Measurements from ENCODE around the gene UBB. TPM values are rescaled to one million over a fixed set of nuclear protein-coding genes. Genes with fewer than 3 reads are reported as not detected.
"Not testable (repeated sequence)": the region's sequence is repeated elsewhere in the genome, so short reads cannot be mapped to it uniquely, and the experiment has no call there.

The UBB gene
- total RNA-seq, 1 donor from 2014 or later, result 1,144 TPM

DNA sequence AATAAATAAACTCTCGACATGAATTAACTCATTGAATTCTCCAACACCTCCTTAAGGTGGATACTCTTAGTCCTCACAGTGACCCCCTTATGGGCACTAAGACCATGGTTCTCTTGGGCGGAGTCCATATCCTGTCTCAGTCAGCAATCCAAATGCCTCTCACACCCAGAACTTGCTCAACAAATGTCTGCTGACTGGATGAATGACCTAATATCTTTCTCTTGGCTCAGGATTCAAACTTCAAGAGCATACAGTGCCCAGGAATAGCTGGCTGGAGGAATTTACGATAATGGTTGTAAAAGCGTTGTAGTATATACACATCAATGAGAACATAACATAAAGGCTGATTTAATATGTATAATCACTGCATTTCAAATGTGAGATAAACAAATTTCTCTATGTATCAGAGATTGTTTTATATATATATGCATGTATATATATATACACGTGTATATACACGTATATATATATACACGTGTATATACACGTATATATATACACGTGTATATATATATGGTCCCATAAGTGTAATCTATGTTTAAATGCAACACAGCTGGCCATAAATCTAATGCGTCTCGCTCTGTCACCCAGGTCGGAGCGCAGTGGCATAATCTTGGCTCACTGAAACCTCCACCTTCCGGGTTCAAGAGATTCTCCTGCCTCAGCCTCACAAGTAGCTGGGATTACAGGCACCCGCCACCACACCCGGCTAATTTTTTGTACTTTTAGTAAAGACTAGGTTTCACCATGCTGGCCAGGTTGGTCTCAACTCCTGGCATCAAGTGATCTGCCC lies 6.5 kb upstream of the UBB start:
- DNase-seq (ENCODE audit: low read depth), result no peak

DNA sequence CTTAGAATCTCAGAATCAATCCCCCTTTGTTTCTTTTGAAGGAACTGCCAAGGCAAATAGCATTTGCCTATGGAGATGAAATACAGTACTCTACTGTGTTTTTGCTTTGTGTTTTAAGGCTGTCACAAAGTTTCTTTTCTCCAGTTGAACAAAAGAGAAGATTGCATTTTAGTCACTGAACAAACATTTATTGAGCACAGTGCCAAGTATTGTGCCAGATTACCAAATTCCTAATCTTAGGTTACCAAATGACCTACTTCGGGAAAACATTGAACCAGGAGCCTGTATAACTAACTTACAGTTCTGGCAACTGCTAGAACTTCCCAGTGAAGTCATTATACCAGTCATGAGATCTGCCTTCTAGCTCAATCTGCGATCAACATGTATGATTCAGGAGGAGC lies 3.0 kb upstream of the UBB start:
- peak; percentile 59 for DNase-seq (ENCODE audit: low read depth)

DNA sequence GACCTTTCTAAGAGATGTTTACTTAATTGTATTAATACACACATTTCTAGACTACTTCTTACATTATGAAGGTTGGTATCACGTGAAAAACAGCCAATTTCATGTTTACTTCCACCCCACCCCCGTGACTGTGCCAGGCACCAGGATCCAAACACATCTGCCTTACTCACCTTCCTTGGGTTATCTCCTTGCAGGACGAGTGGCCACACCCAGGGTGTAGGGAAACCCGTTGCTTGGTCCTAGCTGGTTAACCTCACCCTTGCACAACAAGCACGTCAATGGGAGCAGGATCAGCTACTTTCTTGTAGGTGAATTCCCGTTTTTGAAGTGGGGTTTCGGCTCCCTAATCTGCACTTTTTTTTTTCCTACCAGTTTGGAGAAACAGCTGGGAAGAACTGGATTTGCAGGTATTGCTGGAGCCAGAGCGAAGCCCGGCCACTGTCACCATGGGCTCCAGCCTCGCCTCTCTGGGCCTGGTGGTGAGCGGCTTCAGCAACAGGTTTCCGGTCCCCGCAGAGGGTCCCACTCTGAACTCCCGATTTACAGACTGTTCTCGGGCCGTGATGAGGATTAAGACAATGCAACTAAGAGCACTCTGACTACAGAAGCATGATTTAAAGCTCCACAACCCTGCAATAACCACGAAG lies 2.1 kb upstream of the UBB start:
- DNase-seq (ENCODE audit: low read depth), result no peak

DNA sequence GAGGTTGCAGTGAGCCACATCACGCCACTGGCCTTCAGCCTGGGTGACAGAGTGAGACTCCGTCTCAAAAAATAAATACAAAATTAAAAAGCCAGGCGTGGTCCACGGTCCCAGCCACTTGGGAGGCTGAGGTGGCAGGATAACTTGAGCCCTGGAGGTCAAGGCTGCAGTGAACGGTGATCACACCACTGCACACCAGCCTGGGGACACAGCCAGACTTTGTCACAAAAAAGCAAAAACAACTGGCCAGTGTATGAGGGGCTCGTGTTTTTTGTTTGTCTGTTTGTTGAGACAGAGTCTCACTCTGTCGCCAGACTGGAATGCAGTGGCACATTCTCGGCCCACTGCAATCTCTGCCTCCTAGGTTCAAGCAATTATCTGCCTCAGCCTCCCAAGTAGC lies 1.2 kb upstream of the UBB start:
- DNase-seq (ENCODE audit: low read depth), result no peak

DNA sequence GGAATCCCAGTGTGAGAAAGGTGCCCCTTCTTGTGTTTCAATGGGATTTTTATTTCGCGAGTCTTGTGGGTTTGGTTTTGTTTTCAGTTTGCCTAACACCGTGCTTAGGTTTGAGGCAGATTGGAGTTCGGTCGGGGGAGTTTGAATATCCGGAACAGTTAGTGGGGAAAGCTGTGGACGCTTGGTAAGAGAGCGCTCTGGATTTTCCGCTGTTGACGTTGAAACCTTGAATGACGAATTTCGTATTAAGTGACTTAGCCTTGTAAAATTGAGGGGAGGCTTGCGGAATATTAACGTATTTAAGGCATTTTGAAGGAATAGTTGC lies 567 bp downstream of the UBB start:
- peak; percentile 27 for DNase-seq (ENCODE audit: low read depth)

DNA sequence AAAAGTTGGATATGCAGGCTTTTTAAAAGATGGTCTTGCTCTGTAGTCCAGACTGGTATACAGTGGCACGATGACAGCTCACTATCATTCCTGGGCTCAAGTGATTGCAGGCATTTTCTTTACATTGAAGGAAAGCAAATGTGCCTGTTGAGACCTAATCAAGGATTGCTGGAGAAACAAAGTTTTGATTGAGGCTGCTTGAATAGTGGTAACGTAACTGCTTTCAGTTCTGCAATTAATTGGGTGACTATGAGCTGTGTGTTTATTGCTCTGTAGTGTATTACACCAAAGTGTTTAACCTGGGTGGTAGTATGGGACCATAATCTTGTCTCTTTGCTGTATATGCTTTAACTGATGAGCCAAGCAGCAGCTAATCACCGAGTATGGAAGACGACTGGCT lies 2.3 kb downstream of the UBB start:
- no peak for DNase-seq (ENCODE audit: low read depth)

DNA sequence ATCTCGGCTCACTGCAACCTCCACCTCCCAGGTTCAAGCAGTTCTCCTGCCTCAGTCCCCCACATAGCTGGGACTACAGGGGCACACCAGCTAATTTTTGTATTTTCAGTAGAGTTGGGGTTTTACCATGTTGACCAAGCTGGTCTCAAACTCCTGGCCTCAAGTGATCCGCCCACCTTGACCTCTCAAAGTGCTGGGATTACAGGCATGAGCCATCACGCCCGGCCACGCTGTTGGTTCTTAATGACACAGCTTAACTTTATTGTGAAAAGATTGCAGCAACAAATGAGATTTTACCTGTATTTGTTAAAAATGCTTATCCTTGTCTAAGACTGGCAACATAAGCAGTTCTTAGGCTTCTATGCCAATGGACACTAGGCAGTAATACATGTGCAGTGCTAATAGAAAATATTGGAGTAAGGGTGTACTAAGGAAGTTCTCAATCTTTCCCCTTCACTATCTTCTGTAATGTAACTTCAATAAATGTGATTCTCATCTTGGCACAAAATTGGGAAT lies 2.9 kb downstream of the UBB start:
- DNase-seq (ENCODE audit: low read depth), result no peak

DNA sequence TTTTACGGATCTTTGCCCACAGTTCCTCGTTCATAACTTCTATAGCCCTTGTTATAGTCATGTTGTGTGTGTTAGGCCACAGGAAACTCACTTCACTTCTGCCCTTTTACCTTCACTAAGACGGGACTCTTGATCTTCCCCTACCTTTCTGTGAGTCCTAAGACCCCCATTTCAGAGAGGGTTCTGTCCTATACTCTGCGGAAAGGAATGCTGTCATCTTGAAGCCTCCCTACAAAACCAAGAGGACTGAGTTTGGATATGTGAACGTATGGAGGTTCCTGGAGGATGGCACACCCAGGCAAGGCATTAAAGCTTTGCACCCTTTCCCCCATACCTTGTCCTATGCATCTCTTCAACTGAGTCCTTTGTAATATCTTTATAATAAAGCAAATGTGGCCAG lies 3.7 kb downstream of the UBB start:
- no peak for DNase-seq (ENCODE audit: low read depth)

DNA sequence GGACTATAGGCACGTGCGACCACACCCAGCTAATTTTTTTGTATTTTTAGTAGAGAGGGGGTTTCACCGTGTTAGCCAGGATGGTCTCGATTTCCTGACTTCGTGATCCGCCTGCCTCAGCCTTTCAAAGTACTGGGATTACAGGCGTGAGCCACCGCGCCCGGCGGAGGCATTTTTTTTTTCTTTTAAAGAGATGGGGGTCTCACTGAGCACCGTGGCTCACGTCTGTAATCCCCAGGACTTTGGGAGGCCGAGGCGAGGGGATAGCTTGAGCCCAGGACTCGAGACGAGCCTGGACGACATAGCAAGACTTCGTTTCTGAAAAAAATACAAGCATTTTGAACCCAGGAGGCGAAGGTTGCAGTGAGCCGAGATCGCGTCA lies 5.2 kb downstream of the UBB start:
- DNase-seq (ENCODE audit: low read depth), result not testable (repeated sequence)

DNA sequence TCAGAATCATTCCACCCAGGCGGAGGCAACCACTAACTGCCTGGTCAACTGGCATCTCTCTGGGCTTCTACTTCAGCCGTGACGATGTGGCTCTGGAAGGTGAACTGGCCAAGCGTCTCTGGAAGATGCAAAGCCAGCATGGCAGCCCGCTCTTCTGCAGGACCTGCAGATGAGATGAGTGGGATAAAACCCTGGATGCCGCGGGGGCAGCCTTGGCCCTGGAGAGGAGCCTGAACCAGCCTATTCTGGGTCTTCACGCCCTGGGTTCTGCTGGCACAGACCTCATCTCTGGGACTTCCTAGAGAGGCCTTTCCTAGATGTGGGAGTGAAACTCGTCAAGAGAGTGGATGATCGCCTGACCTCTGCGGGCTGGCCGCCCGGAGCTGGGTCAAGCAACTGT lies 10.6 kb downstream of the UBB start:
- no peak for DNase-seq (ENCODE audit: low read depth)

DNA sequence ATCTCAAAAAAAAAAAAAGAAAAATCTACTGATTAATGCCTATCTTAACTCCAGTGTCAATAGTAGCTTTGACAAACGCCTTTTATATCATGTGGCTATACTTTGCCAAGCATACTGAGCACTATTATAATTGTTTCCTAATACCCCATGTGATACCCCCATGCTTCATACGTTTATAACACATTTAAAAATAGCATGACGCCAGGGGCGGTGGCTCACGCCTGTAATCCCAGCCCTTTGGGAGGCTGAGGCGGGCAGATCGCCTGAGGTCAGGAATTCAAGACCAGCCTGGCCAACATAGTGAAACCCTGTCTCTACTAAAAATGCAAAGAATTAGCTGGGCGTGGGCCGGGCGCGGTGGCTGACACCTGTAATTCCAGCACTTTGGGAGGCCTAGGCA lies 11.6 kb downstream of the UBB start:
- not testable (repeated sequence) for DNase-seq (ENCODE audit: low read depth)

DNA sequence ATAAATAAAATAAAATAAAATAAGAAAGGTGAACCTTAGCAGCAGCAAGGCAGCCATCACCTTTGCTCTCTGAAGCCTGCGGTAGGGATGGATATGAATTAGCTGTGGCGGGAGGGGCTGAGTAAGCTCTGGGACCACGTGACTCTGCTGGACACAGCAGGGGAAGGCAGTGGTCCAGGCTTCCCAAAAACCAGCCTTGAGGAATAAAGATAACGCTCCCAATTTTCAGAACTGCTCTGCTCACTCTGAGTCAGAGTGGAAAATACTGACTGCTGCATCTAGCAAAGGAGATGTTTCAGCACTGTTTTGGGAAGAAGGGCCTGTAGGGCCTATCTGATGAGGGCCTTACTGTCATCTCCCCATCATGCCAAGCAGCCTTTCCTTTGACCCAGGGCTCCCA lies 15.0 kb downstream of the UBB start:
- not testable (repeated sequence) for DNase-seq (ENCODE audit: low read depth)

DNA sequence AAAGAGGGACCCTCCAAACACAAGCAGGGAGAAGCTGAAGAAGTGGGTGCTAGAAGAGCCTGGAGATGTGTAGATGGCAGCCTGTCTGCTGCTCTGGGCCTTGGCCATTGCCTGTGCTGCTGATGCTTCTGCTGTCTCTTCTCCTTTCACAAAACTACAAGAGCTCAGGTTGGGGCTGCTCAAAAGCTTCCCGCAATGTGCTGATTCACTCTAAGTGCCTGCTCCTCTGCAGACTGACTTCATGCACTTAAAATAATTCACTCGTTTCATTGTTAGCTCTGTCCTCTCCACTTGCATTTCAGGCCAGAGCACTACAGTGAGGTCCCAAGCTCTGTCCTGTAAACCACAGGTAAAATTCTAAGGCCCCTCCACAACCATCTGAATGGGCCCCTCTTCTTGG lies 15.8 kb downstream of the UBB start:
- DNase-seq (ENCODE audit: low read depth), result not testable (repeated sequence)

DNA sequence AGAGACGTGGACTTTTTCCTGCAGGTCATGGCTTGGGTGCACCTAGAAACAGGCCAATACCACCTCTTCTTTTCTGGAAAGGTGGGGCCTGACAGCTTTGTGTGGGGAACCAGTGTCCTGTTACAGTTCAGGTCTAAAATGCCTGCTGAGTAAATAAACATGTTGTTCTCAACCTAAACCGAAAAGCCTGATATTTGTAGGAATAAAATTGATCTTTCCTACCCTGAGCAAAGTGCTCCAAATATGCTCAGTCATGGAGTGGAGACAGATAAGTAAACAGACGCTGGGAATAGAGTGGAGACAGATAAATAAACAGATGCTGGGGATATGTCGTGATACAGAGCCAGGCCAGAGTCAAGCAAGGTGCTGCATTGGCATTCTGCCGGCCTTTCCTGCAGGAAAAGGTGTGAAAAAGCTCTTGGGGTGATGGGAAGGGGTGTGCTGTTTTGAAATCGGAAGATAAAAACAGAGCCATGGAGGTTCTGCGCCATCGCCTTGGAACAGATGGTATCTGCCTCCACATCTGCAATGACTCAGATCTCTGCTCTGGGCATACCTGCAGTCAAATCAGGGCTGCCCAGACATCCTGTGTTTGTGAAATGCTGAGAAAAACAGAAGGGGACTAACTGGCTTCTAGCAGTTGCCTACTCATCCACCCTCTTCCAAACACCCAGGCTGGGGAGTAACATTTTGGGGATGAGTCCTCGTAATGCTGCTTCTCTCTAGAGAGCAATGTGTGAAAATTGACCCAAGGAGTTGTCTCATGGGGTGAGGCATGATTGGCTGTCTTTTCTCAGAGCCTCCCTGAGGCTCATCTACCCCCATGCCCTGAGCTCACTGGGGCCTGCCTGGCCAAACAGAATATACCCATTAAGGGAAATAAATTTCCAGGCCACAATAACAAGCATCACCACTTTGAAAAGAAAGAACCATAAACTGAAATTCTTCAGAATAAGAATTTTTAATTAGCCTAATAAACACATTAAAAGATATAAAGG lies 17.7 kb downstream of the UBB start:
- peak; percentile 51 for DNase-seq (ENCODE audit: low read depth)

DNA sequence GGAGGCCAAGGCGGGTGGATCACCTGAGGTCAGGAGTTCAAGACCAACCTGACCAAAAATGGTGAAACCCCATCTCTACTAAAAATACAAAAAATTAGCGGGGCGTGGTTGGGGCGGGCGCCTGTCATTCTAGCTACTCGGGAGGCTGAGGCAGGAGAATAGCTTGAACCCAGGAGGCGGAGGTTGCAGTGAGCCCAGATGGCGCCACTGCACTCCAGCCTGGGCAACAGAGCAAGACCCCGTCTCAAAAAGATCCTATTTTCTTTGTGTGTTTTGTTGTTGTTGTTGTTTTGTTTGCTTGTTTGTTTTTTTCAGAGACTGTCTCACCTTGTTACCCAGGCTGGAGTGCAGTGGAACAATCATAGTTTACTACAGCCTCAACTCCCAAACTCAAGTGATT lies 23.0 kb downstream of the UBB start:
- DNase-seq (ENCODE audit: low read depth), result not testable (repeated sequence)

DNA sequence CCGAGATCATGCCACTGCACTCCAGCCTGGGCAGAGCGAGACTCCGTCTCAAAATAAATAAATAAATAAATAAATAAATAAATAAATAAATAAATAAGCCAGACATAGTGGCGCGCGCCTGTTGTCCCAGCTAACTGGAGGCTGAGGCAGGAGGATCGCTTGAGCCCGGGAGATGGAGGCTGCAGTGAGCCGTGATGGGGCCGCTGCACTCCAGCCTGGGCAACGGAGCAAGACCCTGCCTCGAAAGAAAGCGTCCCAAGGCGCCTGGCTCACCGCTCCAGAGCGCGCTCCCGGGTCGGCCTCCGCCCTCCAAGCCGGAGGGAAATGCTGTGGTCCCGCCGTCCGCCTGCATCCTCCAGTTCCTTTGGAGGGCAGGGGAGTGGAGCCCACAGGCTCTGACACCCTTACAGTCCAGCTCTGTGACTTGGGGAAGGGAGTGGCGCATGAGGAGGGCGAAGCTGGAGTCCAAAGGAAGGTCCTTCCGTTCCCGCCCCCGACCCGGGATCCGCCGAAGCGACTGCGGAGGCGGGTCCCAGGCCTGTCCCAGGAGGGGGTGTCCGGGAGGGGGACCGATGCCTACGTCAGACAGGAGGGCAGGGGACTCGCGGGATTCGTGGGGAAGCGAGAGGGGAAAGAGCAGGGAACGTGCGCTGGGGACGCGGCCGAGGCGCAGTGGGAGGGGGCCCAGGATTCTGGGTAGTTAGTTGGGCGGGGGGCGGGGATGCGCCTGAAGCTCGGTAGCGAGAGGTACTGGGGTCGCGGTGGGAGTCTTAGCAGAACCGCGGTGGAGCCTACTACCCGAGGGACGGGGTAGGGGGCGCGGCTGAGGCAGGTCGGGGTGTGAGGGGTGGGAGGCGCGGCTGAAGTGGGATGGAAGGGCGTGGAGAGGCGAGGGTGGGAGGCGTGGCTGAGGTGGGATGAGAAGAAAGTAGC lies 26.1 kb downstream of the UBB start:
- no peak for DNase-seq (ENCODE audit: low read depth)

DNA sequence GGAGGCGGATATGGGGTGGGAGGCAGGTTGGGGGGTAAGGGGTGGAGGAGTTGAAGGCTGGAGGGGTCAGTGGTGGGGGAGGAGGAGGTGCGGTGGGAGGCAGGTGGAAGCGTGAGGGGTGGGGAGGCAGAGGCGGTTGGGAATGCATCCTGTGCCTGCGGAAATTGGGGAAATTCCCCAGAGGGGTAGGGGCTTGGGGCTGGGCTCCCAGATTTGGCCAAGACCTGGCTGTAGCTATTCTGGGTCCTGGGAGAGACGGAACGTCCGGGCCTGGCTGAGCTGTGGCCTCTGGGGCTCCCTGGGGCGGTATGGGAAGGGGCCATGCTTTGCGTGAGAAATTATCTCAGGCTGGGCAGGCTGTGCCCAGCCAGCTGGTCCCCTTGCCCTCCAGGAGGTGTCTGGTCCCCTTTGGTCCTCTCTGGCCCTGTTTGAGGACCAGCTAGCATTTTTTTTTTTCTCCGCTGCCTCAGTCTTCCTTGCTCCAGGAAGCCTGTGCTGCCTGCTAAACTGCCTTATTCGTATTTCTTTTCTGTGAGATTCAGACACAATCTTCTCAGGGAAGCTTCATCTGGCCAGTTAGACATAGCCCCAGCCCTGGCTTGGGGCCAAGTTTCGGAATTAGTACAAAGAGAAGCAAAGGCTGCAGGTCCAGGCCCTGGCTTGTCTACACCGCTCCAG lies 27.2 kb downstream of the UBB start:
- peak; percentile 35 for DNase-seq (ENCODE audit: low read depth)

DNA sequence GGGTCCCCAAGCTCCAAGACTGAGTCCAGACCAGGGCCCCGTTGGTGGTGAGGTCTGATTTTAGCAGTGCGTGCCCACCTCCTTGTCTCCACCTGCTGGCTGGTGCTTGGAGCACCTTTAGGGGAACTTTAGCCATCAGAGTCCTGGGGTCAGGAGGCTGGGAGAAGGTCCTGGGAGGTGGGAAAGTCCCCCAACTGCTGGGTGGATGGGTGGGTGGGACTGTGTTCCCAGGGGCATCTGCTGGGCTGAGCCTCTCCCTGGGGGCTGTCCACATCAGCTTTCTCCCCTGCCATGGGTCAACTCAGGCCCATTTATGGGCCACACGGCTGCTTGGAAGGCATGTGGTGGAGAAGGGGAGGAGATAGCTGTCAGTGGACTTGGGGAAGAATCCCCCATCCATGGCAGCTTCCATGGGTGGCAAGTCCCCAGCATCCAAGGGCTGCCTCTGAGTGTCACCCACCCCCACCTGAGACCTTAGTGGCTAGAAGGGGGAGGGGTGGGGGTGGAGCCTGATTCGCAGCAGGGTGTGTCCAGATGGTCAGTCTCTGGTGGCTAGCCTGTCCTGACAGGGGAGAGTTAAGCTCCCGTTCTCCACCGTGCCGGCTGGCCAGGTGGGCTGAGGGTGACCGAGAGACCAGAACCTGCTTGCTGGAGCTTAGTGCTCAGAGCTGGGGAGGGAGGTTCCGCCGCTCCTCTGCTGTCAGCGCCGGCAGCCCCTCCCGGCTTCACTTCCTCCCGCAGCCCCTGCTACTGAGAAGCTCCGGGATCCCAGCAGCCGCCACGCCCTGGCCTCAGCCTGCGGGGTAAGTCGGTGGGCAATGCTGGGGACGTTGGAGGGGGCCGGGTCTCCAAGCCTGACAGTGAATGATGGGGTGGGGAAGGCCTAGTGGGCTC lies 34.4 kb downstream of the UBB start, which contains the start of gene TRPV2:
TRPV2 (plus strand) TSS at position 541 of the 894 bp plus-strand sequence. CDS start 2,098 bp downstream, outside the sequence.
- no peak for DNase-seq (ENCODE audit: low read depth)

DNA sequence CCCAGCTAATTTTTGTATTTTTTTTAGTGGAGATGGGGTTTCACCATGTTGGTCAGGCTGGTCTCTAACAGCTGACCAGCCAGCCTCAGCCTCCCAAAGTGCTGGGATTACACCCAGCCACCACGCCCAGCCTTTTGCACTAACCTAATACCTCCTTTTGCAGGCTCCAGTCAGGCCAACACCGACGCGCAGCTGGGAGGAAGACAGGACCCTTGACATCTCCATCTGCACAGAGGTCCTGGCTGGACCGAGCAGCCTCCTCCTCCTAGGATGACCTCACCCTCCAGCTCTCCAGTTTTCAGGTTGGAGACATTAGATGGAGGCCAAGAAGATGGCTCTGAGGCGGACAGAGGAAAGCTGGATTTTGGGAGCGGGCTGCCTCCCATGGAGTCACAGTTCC lies 36.5 kb downstream of the UBB start:
- DNase-seq (ENCODE audit: low read depth), result no peak
